ENCODE results near the gene STARD13.
"Not testable (repeated sequence)": the region's sequence is repeated elsewhere in the genome, so short reads cannot be mapped to it uniquely, and the experiment has no call there.

Gene STARD13

DNA sequence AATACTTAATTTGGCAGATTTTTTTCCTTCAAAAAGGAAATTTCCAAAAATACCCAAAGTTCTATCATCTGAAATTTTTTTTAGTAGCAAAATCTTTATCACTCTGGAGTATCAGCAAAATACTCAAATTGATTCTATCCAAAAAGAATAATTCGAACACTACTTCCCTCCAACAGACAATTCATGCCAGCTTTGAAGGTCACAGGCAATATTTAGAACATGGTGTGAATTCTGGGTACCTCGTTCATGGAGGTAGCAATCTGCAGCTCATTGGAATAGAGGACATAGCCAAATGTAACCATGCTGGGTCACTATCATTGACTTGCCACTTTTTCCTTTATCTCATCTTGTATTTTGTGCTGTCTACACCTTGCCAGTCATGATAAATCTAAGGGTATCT lies 119.8 kb downstream of the STARD13 start:
- no peaks in the 10 kb centered on the region for H3K9me3 ChIP-seq (ENCODE audit: insufficient read depth, low read length)
- H3K27ac ChIP-seq (ENCODE audit: low read depth, low read length), result no peak overlapping the region
- H3K9me2 ChIP-seq (replicated peaks; ENCODE audit: insufficient read depth, low read length), result no peaks in the 10 kb centered on the region
- no peaks in the 10 kb centered on the region for H3K36me3 ChIP-seq (ENCODE audit: low read length)
- H3K4me2 ChIP-seq (ENCODE audit: low read depth, low read length, poor library complexity, severe bottlenecking), result no peak overlapping the region
- H3K9ac ChIP-seq (ENCODE audit: low read length), result no peak overlapping the region
- H2AFZ ChIP-seq (ENCODE audit: low read depth, low read length, severe bottlenecking), result no peak overlapping the region
- H3F3A ChIP-seq (ENCODE audit: insufficient read depth), result no peaks in the 10 kb centered on the region
- no peaks in the 10 kb centered on the region for H3K27me3 ChIP-seq (ENCODE audit: low read length)
- H3K79me2 ChIP-seq (ENCODE audit: insufficient read depth, low read length), result no peaks in the 10 kb centered on the region
- TF ChIP-seq EZH2phosphoT487 (conservative IDR thresholded peaks at IDR 0.05; ENCODE audit: low read length) (no peak), CTCF (IDR thresholded peaks at IDR 0.05; ENCODE audit: insufficient read depth, low read length, poor library complexity, severe bottlenecking) (no peak)
- H4K20me1 ChIP-seq (ENCODE audit: low read depth, low read length), result no peaks in the 10 kb centered on the region
- H3K4me3 ChIP-seq (ENCODE audit: insufficient read depth, low read length, poor library complexity, severe bottlenecking), result no peak overlapping the region

DNA sequence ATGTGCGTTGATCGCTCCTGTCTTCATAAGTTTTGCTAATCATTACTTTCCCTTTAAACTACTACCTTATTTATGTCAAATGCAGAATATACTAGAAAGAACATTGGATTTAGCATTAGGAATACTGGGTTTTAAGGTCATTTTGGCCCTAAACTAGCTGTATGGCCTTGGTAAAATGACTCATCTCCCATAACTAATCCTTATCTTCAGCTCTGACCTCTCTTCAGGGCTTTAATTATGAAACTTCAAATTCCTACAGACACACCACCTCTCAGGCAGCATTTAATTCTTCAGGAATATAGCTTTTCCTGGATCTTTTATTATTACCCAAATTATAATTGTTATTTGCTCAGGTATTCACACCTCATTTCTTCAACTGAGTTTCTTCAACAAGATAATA lies 121.2 kb downstream of the STARD13 start:
- H3K9ac ChIP-seq (ENCODE audit: low read length), result no peak overlapping the region
- no peak overlapping the region for H3K27ac ChIP-seq (ENCODE audit: low read depth, low read length)
- H3K9me2 ChIP-seq (replicated peaks; ENCODE audit: insufficient read depth, low read length), result no peaks in the 10 kb centered on the region
- no peak for TF ChIP-seq CTCF (IDR thresholded peaks at IDR 0.05; ENCODE audit: insufficient read depth, low read length, poor library complexity, severe bottlenecking)
- TF ChIP-seq EZH2phosphoT487 (conservative IDR thresholded peaks at IDR 0.05; ENCODE audit: low read length), result no peak
- H3K36me3 ChIP-seq (ENCODE audit: low read length), result no peaks in the 10 kb centered on the region
- H3K4me3 ChIP-seq (ENCODE audit: insufficient read depth, low read length, poor library complexity, severe bottlenecking), result no peak overlapping the region
- H2AFZ ChIP-seq (ENCODE audit: low read depth, low read length, severe bottlenecking), result no peak overlapping the region
- H3K4me2 ChIP-seq (ENCODE audit: low read depth, low read length, poor library complexity, severe bottlenecking), result no peak overlapping the region
- no peaks in the 10 kb centered on the region for H3K27me3 ChIP-seq (ENCODE audit: low read length)
- no peaks in the 10 kb centered on the region for H3F3A ChIP-seq (ENCODE audit: insufficient read depth)
- no peaks in the 10 kb centered on the region for H3K79me2 ChIP-seq (ENCODE audit: insufficient read depth, low read length)
- no peaks in the 10 kb centered on the region for H4K20me1 ChIP-seq (ENCODE audit: low read depth, low read length)
- no peaks in the 10 kb centered on the region for H3K9me3 ChIP-seq (ENCODE audit: insufficient read depth, low read length)

DNA sequence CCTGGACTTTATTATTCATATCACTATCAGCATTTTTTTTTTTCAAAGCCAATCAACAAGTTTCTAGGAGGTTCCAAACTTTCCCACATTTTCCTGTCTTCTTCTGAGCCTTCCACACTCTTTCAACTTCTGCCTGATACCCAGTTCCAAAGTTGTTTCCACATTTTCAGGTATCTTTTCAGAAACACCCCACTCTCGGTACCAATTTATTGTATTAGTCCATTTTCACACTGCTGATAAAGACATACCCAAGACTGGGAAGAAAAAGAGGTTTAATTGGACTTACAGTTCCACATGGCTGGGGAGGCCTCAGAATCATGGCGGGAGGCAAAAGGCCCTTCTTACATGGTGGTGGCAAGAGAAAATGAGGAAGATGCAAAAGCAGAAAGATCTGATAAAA lies 122.8 kb downstream of the STARD13 start:
- H3K4me2 ChIP-seq (ENCODE audit: low read depth, low read length, poor library complexity, severe bottlenecking); H3K27me3 ChIP-seq (ENCODE audit: low read length); H3K4me3 ChIP-seq (ENCODE audit: insufficient read depth, low read length, poor library complexity, severe bottlenecking); H3K79me2 ChIP-seq (ENCODE audit: insufficient read depth, low read length); H3K9me3 ChIP-seq (ENCODE audit: insufficient read depth, low read length); H2AFZ ChIP-seq (ENCODE audit: low read depth, low read length, severe bottlenecking); H3K9me2 ChIP-seq (replicated peaks; ENCODE audit: insufficient read depth, low read length); H3K27ac ChIP-seq (ENCODE audit: low read depth, low read length); H3F3A ChIP-seq (ENCODE audit: insufficient read depth); H4K20me1 ChIP-seq (ENCODE audit: low read depth, low read length); H3K36me3 ChIP-seq (ENCODE audit: low read length); H3K9ac ChIP-seq (ENCODE audit: low read length): not testable (repeated sequence)

GRCh38 chr13:33158816-33159215 lies 126.7 kb downstream of the STARD13 start:
- Histone ChIP-seq H3K4me2 (ENCODE audit: low read depth, low read length, poor library complexity, severe bottlenecking) (no peak overlapping the region), H3K9me3 (ENCODE audit: insufficient read depth, low read length) (no peaks in the 10 kb centered on the region), H3K79me2 (ENCODE audit: insufficient read depth, low read length) (no peaks in the 10 kb centered on the region), H3K27ac (ENCODE audit: low read depth, low read length) (no peak overlapping the region), H3K9me2 (replicated peaks; ENCODE audit: insufficient read depth, low read length) (no peaks in the 10 kb centered on the region), H4K20me1 (ENCODE audit: low read depth, low read length) (no peaks in the 10 kb centered on the region), H3F3A (ENCODE audit: insufficient read depth) (no peaks in the 10 kb centered on the region), H3K9ac (ENCODE audit: low read length) (no peak overlapping the region), H3K4me3 (ENCODE audit: insufficient read depth, low read length, poor library complexity, severe bottlenecking) (no peak overlapping the region), H3K27me3 (ENCODE audit: low read length) (no peaks in the 10 kb centered on the region), H2AFZ (ENCODE audit: low read depth, low read length, severe bottlenecking) (no peak overlapping the region), H3K36me3 (ENCODE audit: low read length) (no peaks in the 10 kb centered on the region)
- TF ChIP-seq EZH2phosphoT487 (conservative IDR thresholded peaks at IDR 0.05; ENCODE audit: low read length) (no peak), CTCF (IDR thresholded peaks at IDR 0.05; ENCODE audit: insufficient read depth, low read length, poor library complexity, severe bottlenecking) (no peak)
